GM19397 (cell line): ENCODE data around the gene OTUD7B.
"Not testable (repeated sequence)": the region's sequence is repeated elsewhere in the genome, so short reads cannot be mapped to it uniquely, and the experiment has no call there.

ENCODE experiments used
- ATAC-seq: cut with Tn5 transposase; IDR thresholded peaks from one replicate; pipeline ENCODE4 v1.9.1; 2021; ENCODE audit warnings: mild to moderate bottlenecking, moderate library complexity; ENCODE audit not compliant: unreplicated experiment

The OTUD7B gene

GRCh38 chr1:150010393-150011115, at the start of gene OTUD7B:
Gene OTUD7B, minus strand, starts transcription at chr1:150010726. Its CDS starts 33,216 bp downstream, at chr1:149977510.
- ATAC-seq: peak; percentile 93

- no peak for ATAC-seq
Measured at GRCh38 chr1:150060260-150060659, 49.7 kb upstream of the OTUD7B start.

- ATAC-seq: no peak
Measured at GRCh38 chr1:150056407-150056806, 45.9 kb upstream of the OTUD7B start.

GRCh38 chr1:150055507-150055906, 45.0 kb upstream of the OTUD7B start:
- ATAC-seq: not testable (repeated sequence)

- ATAC-seq: no peak
Measured at GRCh38 chr1:150053926-150054325, 43.4 kb upstream of the OTUD7B start.

GRCh38 chr1:150051905-150052412, 41.4 kb upstream of the OTUD7B start:
- ATAC-seq: not testable (repeated sequence)

GRCh38 chr1:150051089-150051373, 40.5 kb upstream of the OTUD7B start:
- no peak for ATAC-seq

- ATAC-seq: no peak
Measured at GRCh38 chr1:150049926-150050325, 39.4 kb upstream of the OTUD7B start.

- no peak for ATAC-seq
Measured at GRCh38 chr1:150034336-150034735, 23.8 kb upstream of the OTUD7B start.

- no peak for ATAC-seq
Measured at GRCh38 chr1:150028322-150028721, 17.8 kb upstream of the OTUD7B start.

GRCh38 chr1:150024156-150024555, 13.6 kb upstream of the OTUD7B start:
- no peak for ATAC-seq

- ATAC-seq: no peak
Measured at GRCh38 chr1:150022357-150022756, 11.8 kb upstream of the OTUD7B start.

- ATAC-seq: no peak
Measured at GRCh38 chr1:150021191-150021694, 10.7 kb upstream of the OTUD7B start.

- no peak for ATAC-seq
Measured at GRCh38 chr1:150020711-150021110, 10.2 kb upstream of the OTUD7B start.

GRCh38 chr1:150018165-150018564, 7.6 kb upstream of the OTUD7B start:
- no peak for ATAC-seq

- no peak for ATAC-seq
Measured at GRCh38 chr1:150017206-150017750, 6.8 kb upstream of the OTUD7B start.

- ATAC-seq: no peak
Measured at GRCh38 chr1:150015651-150016131, 5.2 kb upstream of the OTUD7B start.

- ATAC-seq: no peak
Measured at GRCh38 chr1:150012611-150013010, 2.1 kb upstream of the OTUD7B start.

- ATAC-seq: no peak
Measured at GRCh38 chr1:150009604-150010392, 728 bp downstream of the OTUD7B start.

- ATAC-seq: no peak
Measured at GRCh38 chr1:150008699-150009098, 1.8 kb downstream of the OTUD7B start.

- ATAC-seq: no peak
Measured at GRCh38 chr1:150006881-150007421, 3.6 kb downstream of the OTUD7B start.
